ENCODE measurements around the gene CHTF18. TPM values are rescaled to one million over a fixed set of nuclear protein-coding genes. Genes with fewer than 3 reads are reported as not detected.

CHTF18 gene
- total and polyA plus RNA-seq, 8 donors: 18.8 to 35.5 (median 24.4) TPM

- ATAC-seq: no peak
- no peak for DNase-seq
- H3K27ac ChIP-seq: no peak overlapping the region
- H3K36me3 ChIP-seq: peaks cover 0 to 30% of the 10 kb centered on the region in 2 donors
- peaks cover 0 to 3% of the 10 kb centered on the region in 2 donors for H3K4me1 ChIP-seq
- H3K4me3 ChIP-seq: no peak overlapping the region
- no peaks in the 10 kb centered on the region for H3K9me3 ChIP-seq
- TF ChIP-seq, protein P1, sequence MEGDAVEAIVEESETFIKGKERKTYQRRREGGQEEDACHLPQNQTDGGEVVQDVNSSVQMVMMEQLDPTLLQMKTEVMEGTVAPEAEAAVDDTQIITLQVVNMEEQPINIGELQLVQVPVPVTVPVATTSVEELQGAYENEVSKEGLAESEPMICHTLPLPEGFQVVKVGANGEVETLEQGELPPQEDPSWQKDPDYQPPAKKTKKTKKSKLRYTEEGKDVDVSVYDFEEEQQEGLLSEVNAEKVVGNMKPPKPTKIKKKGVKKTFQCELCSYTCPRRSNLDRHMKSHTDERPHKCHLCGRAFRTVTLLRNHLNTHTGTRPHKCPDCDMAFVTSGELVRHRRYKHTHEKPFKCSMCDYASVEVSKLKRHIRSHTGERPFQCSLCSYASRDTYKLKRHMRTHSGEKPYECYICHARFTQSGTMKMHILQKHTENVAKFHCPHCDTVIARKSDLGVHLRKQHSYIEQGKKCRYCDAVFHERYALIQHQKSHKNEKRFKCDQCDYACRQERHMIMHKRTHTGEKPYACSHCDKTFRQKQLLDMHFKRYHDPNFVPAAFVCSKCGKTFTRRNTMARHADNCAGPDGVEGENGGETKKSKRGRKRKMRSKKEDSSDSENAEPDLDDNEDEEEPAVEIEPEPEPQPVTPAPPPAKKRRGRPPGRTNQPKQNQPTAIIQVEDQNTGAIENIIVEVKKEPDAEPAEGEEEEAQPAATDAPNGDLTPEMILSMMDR (IDR thresholded peaks at IDR 0.05): no peak
- intact Hi-C loops (cut with DNase I): no loop called here
- H3K27me3 ChIP-seq: peaks cover 0 to 13% of the 10 kb centered on the region in 2 donors
Measured at GRCh38 chr16:794091-794822, 5.8 kb downstream of the CHTF18 start.

DNA sequence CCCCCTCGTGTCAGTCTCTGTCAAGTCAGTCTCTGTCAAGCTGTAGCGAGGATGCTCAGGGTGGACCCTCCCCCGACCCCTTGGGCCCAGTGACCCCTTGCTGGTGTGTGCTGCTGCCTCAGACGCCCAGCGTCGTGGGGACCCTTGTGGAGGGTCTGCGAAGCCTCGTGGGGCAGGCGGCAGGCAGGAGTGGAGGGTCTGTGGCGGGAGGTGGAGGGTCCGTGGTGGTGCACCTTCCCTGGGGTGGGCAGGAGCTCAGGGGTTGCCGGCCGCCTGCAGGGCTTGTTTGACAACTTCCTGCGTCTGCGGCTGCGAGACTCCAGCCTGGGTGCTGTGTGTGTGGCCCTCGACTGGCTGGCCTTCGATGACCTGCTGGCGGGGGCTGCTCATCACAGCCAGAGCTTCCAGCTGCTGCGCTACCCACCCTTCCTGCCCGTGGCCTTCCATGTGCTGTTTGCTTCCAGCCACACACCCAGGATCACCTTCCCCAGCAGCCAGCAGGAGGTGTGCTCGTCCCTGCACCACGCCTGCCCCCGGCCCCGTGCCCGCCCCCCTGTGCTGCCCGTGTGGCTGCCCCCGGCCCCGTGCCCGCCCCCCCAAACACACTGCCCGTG is 6.5 kb downstream of the CHTF18 start:
- no peaks in the 10 kb centered on the region for H3K9me3 ChIP-seq
- TF ChIP-seq, protein P1 (IDR thresholded peaks at IDR 0.05): no peak
- intact Hi-C loops (cut with DNase I): no loop called here
- ATAC-seq (no peak), DNase-seq (no peak)
- peaks cover 0 to 30% of the 10 kb centered on the region in 2 donors for H3K36me3 ChIP-seq
- H3K27me3 ChIP-seq: peaks cover 2 to 20% of the 10 kb centered on the region in 2 donors
- H3K27ac ChIP-seq: no peak overlapping the region
- H3K4me3 ChIP-seq: no peak overlapping the region
- H3K4me1 ChIP-seq: no peaks in the 10 kb centered on the region

GRCh38 chr16:795580-796229 is 7.3 kb downstream of the CHTF18 start:
- peaks cover 9 to 28% of the 10 kb centered on the region in 2 donors for H3K27me3 ChIP-seq
- H3K4me1 ChIP-seq: no peaks in the 10 kb centered on the region
- no peak overlapping the region for H3K4me3 ChIP-seq
- peaks cover 0 to 30% of the 10 kb centered on the region in 2 donors for H3K36me3 ChIP-seq
- ATAC-seq (no peak), DNase-seq (no peak)
- no peak overlapping the region for H3K27ac ChIP-seq
- TF ChIP-seq, protein P1 (IDR thresholded peaks at IDR 0.05): no peak
- intact Hi-C loops (cut with DNase I): no loop called here
- no peaks in the 10 kb centered on the region for H3K9me3 ChIP-seq

- H3K27ac ChIP-seq: no peak overlapping the region
- DNase-seq (no peak), ATAC-seq (no peak)
- H3K9me3 ChIP-seq: no peaks in the 10 kb centered on the region
- peaks cover 0 to 25% of the 10 kb centered on the region in 2 donors for H3K36me3 ChIP-seq
- H3K4me3 ChIP-seq: no peak overlapping the region
- TF ChIP-seq, protein P1 (IDR thresholded peaks at IDR 0.05): no peak
- H3K27me3 ChIP-seq: peaks cover 17 to 36% of the 10 kb centered on the region in 2 donors
- intact Hi-C loops (cut with DNase I): no loop called here
- no peaks in the 10 kb centered on the region for H3K4me1 ChIP-seq
Measured at GRCh38 chr16:796296-797119, 8.1 kb downstream of the CHTF18 start.
